GM12865 (cell line): ENCODE measurements around the gene UBE3A.
A peak's percentile ranks its signal among the peaks of the same experiment; 100 is the strongest.

Source experiments
- DNase-seq: peaks from one replicate; pipeline ENCODE4 v3.0.0; 2010; ENCODE audit warnings: low read depth
- H3K4me3 ChIP-seq: 2 replicates; pipeline ENCODE4 v1.5.1; 2011; ENCODE audit warnings: mild to moderate bottlenecking, low read depth, low read length, control low read depth
- CTCF ChIP-seq: IDR thresholded peaks from 2 replicates; pipeline ENCODE4 v1.5.1; 2011; ENCODE audit warnings: low read length, control low read depth, low read depth, inconsistent platforms; ENCODE audit not compliant: insufficient read depth; ENCODE audit errors: missing control alignments

The UBE3A gene

DNA sequence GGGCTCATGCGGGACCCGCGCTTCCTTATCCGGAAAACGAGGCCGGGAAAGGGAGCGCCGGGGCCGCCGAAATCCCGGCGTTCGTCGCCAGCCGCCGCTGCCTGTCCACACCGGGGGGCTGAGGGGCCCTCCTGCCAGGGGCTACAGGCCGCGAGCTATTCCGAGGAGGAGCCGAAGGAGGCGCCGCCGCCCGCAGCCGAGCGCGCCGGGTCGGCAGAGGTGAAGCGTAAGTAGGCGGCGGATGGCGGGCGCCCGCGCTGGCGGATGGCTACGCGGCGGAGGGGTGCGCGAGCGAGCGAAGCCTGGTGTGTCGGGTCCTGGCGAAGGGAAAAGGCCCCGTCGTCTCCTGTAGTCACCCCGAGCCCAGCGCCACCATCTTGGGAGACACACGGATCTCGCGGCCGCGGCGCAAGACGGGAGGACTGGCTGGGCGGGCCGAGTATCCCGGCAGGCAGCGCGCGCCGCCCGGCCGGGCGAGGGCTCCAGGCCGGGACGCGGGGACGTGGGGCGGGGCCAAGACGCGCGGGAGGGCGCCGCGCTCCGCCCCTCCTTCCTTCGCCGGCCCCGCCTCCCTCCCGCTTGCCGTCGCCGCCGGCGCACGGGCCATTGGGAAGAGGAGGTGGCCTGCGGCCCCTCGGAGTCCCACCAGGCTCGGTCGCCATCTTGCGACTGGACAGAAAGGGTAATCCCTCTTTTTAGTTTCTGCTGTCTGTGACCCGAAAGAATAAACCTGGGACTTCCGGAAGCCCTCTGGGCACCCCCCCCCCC lies at the start of gene UBE3A:
TSS of gene UBE3A (minus strand) at position 424 of the 768 bp plus-strand sequence. CDS start 29,917 bp downstream, outside the sequence.
- H3K4me3 ChIP-seq, result peak within 1 kb of the TSS; percentile 75
- DNase-seq, result peak; percentile 97
- TF ChIP-seq CTCF, result no peak

DNA sequence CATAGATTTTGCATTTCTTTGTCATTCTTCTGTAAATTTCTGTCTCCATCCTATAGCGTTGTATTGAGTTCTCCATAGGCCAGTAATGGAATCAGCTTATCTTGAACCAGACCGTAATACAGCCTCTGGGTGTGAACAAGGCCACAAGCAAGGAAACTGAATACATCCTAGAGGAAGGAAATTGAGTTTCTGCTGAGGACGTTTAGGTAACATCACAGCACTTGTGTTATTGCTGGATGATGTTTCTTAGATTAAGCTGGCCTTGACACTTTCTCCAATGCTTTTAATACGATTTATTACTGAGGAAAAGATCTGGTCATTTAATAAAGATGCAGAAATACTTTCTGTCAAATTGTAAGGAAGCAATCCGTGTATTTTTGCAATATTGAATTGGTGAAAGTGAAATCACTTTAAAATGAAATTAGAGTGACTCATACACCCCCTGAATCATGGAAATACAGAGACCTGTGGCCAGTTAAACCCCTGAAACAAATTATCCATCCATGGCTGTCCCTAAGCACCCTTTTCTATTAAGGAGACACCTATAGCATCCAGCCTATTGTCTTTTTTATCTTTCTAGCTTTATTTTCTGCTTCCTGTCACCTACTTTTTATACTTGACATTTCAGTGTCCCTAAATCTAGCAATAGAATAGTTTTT lies 48.5 kb upstream of the UBE3A start:
- DNase-seq, result no peak
- no peak overlapping the region for H3K4me3 ChIP-seq
- TF ChIP-seq CTCF, result no peak

- DNase-seq, result no peak
- H3K4me3 ChIP-seq, result no peak overlapping the region
- TF ChIP-seq CTCF, result no peak
Measured at GRCh38 chr15:25486051-25486450, 47.2 kb upstream of the UBE3A start.

DNA sequence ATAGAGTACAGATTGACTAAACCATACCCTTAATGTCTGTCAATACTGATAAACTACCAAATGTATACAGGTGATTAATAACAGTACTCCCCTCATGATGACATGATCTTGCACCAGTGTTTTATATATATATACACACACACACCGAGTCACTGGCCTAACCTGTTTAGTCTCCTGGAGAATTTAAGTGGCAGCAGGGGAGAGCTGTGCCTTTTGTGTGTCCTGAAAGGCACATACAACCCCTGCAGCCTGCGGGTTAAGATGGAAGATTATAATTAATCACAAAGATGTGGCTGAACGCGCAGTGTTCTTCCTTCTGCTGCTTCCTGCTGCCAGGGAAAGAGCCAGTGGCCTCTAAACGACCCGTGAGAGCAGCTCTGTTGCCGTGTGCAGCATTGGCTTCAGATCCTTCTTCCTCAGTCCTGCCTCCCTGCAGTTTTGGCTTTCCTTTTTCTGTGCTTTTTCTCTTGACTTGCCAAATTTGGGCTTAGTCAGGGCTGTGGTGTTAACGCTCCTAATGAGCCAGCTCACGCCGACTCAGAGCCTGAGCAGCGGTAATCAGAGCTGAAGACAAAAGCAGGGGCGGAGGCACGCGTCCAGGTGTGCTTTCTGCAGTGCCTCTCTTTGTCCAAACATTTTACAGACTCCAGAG lies 42.5 kb upstream of the UBE3A start:
- DNase-seq, result no peak

GRCh38 chr15:25478313-25478712 lies 39.5 kb upstream of the UBE3A start:
- no peak for DNase-seq
- no peak for TF ChIP-seq CTCF

More for the DNA sequence above, 42.5 kb upstream of the UBE3A start:
- TF ChIP-seq CTCF, result no peak
- H3K4me3 ChIP-seq, result no peak overlapping the region

DNA sequence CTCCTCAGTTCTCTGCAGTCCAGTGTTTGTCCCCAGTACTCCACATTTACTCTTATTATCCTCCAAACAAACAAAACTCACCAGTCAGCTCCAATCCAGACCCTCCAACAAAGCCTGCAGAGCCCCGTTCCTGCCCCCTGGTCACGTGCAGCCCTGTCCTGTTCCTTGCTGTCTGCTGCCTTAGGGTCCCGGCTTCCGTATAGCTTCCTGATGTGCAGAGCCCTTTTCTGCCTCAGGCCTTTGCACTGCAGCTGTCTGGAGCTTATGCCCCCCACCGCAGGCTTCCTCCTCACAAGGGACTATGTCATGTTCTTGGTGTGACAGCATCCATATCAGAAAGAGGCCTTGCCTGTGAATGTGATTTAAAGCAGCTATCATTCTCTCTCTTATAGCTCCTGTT lies 39.0 kb upstream of the UBE3A start:
- no peak overlapping the region for H3K4me3 ChIP-seq
- DNase-seq, result no peak
- no peak for TF ChIP-seq CTCF

More at GRCh38 chr15:25478313-25478712, 39.5 kb upstream of the UBE3A start:
- no peak overlapping the region for H3K4me3 ChIP-seq
